ENCODE data around the gene WASF2.

DNA sequence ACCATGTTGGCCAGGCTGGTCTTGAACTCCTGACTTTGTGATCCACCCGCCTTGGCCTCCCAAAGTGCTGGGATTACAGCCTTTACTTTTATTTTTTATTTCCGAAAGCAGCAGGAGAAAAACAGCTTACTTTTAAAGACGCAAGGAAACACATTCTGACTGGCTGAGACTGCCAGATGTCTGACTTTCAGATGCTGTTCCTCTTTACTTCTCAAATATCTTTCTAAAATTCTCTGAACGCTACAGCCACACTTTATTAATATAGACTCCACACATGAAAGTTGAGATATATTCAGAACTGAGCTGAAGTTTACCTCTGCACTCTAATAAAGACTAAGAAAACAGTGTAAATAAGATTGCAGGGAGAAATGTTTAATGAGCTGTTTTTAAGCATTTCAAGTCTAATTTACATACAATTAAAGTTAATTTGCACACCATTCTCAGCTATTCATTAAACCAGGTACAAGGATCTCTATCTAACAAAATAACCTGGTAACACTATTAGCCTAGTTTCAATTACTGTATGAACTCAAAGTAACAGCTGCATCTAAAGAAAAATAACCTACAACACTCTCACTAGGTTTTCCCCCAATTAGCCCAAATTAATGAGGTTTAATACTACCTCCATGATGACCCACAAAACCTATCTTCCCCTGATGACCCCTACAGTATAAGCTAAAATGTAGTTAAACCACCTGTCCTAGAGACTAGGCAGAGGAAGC is 24.9 kb downstream of the WASF2 start:
- TF ChIP-seq, protein P1, sequence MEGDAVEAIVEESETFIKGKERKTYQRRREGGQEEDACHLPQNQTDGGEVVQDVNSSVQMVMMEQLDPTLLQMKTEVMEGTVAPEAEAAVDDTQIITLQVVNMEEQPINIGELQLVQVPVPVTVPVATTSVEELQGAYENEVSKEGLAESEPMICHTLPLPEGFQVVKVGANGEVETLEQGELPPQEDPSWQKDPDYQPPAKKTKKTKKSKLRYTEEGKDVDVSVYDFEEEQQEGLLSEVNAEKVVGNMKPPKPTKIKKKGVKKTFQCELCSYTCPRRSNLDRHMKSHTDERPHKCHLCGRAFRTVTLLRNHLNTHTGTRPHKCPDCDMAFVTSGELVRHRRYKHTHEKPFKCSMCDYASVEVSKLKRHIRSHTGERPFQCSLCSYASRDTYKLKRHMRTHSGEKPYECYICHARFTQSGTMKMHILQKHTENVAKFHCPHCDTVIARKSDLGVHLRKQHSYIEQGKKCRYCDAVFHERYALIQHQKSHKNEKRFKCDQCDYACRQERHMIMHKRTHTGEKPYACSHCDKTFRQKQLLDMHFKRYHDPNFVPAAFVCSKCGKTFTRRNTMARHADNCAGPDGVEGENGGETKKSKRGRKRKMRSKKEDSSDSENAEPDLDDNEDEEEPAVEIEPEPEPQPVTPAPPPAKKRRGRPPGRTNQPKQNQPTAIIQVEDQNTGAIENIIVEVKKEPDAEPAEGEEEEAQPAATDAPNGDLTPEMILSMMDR (IDR thresholded peaks at IDR 0.05) = no peak
- TF ChIP-seq POLR2A (IDR thresholded peaks at IDR 0.05) = no peak

Measured in right lobe of liver (tissue), 4 donors.